Stimulated activated CD4-positive, alpha-beta T cell treated with anti-CD3 and anti-CD28 coated beads, Interleukin-1b, Interleukin-23, amount 100 ng/mL, for 48 hours (primary cell): Measurements from ENCODE around the gene HOXC9.

ENCODE experiments used
- DNase-seq: peaks from one replicate; pipeline ENCODE4 v3.0.0-alpha.2; 2020

The HOXC9 gene

DNA sequence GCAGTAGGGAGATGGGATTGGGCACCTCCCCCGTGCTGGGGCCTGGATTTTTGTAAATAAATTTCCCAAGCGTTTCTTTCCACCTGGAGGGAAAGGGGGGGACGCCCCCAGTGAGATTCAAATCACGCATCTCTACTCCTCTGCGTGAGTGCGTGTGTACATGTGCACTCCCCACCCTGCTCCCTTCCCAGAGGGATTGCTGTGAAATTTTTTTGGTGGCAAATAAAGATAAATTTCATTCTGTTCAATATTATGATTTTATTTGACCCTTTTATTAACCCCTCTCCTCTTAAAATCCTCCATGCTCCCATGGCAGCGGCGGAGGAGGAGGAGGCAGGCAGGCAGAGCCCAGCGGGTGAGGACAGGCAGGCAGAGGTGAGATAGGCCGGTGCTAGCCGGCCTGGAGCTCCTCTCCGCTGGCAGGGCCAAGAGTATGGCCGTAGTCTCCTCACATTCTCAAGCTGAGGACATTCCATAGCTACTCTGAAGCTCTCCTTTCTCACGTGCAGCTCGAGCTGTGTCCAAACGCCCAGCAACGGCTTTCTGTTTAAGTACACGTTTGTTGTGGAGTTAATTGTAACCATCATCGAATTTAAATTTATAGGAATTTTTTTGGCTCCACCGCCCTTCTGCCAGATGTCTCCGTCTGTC, 23.7 kb upstream of the HOXC9 start:
- no peak for DNase-seq

DNA sequence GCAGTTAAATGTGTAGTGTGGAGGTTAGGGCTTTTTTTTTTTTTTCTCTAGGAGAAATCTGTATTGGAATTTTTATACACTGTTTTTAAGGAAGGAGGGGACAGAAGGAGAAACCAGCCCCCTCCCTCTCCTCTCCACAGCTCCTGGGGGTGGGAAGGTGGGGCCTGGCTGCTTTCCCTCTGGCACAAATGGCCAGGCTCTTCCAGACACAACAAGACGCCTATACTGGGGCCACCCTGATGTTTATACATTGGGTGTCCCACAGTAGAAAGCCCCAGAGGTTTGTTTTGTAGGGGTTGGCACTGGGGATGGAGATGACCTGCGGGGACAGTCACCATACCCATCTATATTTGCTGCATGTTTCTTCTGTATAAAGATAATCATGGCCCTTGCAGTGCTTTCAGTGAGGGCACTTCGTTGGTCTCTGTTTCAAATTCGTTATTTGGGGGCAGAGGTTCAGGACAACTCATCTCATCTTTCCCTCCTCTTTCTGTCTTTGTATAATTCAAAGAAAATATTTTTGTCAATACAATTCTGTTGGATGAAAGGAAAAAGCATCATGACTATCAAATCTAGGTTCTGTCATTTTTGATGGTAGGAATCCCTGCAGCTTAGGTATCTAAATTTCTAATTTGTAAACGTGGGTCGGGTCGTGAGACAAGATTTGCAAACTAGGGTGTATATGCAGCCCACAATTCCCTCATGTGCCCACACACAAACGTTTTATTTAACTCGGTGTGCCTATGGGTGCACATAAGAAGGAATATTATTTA, 23.0 kb upstream of the HOXC9 start:
- no peak for DNase-seq

DNA sequence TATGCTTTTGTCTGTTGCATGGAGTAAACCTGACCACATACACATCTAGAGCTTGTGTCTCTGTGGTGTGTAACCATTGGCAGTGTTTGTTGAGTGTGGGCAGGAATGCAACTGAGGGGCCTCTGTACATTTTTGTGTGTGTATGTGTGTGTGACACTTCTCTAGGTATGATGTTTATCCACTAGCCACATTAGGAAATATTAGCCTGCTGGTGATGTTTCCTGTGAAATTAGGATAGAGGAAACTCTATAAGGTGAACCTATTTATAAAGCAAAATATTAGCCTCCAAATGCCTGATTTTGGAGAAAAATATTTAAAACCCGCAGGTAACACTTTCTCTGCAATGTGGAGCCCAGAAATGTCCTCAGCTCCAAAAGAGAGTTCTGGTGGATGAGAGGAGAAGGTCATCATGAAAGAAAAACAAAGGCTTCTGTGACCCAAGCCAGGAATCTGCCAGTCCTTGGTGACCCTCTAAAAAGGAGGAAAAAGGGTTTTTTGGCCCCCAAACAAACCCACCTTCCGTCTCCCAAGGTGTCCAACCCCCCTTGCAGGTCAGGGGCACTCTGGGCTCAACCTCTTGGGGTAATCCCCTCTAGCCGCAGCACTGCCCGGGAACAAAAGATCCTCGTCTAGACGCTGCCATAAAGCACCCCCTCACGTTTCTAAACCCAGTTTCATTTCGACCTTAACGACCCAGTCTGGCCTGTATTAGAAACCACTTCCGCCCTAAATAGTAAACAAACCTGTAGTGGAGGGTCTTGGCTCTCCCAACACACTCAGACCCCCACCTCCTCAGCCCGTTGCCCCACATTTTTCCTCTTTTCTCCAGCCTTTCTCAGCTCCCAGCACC, 22.1 kb upstream of the HOXC9 start:
- DNase-seq = no peak

DNA sequence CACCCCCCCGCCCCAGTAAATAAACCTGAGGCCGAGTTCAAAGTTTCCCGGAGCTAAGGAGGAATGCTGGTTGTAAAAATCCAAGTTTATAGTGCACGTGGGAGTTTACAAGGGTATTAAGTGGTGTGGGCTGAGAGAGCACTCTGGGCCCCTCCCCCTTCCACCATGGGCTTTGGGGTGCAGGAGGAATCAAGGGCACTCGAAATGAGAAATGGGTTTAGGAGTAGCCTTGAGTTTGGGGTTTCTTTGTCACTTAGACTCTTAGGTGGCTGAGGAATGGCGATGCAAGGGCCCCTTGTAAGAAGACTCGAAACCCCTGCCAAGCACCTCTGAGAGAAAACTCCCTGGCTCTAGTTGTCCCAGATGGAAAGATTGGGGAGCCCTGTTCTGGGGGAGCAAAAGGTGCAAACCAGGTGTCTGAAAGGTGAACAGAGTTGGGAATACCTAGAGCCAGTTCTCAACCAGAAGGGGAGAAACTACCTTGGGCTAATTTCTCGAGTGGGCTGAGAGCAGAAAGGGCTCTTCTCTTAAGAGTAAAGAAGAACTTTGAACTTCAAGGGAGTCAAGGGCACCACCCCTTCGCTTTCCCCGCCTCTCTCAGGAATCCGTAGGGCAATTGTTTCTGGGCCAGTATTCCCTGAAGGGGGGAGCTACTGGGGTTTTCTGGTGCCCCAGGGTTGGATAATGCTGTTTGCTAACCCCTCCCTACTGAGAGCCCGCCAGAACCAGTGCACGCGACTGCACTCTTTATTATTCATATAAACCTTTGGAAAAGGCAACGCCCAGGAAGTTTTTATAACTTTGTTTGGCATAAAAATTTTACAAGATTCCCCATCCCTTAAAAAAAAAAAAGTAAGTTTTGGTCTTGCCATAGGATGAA, 21.2 kb upstream of the HOXC9 start:
- no peak for DNase-seq

DNA sequence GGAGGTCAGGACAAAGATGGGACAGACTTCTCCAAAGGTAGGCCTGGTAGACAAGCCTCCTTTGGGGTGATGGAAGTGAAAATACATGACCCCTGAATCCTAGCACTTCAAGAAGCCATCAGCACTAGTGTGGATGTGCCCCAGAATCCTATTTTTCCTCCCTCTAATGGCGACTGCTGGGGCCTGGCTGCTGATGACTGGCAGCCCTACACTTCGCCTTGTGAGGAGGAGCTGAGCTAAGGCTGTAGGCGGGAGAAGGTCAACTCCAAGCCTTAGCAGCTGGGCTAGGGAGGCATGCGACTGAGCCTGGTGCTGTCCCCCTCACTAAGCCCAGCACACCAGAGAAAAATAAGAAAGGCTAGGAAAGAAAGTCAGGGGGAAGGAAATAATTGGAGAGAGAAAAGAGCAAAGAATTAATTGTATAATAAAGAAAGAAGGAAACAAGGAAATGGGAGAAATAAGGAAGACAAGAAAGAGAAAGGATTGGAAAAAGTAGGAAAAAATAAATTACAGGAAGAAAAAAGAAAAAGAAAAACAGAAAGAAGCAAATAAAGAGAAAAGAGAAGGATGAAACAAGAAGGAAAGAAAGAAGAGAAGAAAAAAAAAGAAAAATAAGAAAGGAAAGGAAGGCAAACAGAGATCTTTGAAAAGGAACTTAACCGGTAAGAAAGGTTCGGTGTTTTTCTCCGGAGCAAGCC, 19.7 kb upstream of the HOXC9 start:
- no peak for DNase-seq

DNA sequence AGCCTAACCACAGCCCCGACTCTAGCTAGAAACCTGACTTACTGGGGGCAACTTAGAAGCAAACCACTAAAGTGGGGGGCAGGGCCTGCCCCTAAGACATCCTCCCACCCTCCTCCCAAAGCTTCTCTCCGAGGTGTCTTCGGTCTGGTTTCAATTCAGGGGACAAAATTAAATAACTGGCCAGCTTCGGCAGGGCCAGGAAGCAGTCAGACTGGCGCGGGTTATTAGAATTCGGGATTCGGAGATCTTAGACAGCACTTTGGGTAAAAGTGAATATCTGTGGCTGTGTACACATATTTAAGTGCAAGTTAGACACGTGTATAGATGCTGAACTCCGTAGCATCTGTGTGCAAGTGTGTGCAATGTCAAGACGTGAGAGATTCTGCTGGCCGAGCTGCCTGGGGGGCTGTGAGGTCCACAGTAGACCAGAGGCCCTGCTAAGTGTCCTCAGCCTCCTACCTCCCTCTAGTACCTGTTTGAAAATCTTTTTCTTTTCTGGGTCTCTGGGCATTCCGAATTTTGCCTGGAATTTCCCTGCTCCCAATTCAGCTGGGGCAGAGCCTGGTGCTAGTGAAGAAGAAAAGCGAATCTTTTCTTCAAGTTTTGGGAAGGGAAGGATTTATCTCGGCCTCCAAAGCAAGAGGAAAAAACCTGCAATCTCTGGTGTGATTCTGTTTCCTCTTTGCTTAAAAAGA, 19.0 kb upstream of the HOXC9 start:
- no peak for DNase-seq

DNA sequence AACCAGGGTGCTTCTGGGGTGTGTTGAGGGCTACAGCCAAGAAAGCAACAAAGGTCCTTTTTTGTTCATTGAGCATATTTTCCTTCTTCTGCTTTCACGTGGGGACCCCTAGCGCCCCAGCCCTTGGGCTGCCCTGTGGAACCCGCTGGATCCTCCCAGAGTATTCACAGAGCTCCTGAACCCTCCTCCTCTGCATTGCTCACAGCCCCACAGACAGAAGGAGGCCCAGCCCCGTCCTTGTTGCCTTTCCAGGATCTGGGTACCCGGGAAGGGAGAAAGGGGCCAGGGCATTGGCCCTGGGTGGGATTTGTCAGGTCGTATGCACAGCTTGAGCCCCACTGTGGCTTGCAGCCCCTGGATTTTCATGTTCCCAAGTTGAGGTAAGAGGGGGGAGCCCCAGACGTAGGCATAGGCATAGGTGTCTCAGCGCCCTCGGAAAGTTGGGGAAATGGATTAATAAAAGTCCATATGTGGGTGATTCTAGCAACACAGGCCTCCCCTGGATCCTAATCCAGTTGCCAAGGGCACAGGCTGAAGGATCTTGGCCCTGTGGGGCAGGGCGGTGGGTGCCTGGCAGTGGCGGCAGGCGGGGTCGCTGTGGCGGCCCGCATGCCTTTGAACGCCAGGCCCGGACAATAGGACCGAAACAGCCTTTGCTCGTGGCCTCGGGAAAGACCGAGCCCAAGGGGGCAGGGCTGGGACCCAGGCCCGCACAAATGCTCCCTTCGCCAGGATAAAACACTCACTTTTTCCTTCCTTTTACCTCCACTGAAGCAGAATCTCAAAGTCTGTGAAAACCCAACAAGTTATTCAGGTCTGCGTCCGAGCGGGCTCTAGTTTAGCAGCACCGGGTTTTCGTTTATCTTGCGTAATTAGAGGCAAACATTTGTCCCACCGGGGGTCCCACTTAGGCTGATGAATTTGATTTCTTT, 18.1 kb upstream of the HOXC9 start:
- DNase-seq = no peak

DNA sequence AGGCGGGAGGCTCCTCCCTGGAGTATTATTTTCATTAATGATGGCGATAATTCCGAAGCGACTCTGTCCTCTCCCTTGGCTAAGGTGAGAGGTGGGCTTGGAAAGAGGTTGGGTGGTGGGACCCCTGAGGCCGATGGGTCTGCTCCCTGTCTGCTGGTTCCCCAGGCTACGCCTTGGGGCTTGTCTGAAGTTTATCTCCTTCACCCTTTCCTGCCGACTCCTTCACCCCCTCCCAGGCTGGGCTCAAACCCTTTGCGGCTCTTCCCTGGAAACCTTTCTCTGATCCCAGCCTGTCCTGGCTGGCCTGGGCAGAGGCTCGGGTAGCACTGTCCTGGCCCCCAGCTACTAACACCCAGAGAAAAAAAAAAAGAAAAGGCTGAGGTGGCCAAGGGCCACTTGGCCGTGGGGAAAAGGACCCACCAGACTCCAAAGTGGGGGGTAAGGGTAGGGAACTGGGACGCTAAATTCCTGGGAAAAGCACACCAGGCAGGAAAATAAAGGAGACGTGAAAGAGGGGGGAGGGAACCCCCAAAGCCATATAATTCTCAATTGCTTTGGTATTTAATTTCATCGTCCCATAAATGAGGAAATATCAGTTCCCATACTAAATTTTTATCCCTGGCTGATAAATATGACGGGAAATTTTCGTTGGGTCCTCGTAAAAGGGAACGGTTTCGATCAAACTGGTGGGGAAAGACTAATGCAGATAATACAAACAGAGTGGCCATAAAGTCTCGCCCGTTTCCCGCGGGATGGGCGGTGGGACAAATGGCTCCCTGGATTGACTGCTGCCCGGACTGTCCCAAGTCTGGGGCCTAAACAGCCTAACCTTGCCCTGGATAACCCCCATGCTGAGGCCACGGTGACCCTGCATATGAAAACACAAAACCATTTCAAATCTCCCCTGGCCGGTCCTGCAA, 17.1 kb upstream of the HOXC9 start:
- no peak for DNase-seq

DNA sequence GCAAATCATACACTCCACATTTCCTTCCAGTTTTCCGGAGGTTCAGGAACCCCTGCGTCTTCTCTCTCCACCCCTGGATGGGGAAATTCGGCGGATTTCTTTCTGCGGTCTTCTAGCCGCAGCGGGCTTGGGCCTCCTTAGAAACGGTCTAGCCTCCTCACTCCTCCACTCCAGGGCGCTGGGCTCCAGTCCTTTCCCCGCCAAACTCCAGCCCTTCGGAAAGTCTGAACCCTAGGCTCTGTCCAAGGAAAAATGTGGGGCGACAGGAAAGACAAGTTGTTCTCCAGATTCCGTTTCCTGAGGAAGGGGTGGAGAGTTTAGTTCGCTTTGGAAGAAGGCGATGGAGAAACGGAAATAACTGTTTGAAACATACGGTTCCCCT, 16.4 kb upstream of the HOXC9 start:
- no peak for DNase-seq

DNA sequence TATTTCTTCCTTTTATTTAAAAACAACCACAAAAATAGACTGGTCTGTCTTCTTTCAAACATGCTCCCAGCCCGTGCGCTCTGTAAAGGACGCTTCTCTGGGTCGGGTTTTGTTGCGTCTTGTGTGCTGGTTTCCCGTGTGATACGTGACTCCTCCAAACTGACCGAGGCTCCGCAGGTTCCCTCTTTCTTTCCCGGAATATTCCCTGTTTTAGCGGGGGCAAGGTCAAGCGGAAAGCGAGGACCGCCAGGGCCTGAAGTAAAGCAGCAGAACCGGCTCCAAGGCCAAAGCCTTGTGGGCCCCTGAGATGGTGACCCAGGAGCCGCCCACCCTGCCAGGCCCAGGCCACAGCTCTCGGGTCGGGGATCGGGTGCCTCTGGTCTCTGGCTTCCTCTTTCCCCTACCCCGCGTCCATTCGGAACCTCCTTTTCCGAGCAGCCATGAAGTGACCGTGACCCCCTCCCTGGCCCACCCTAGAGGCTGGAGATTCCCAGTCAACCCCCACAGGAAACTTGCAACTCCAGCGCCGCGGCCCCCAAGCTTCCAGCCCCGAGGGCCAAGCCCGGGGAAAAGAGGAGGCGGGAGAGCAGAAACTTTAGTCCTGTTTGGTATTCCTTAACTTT, 15.9 kb upstream of the HOXC9 start:
- DNase-seq = no peak

DNA sequence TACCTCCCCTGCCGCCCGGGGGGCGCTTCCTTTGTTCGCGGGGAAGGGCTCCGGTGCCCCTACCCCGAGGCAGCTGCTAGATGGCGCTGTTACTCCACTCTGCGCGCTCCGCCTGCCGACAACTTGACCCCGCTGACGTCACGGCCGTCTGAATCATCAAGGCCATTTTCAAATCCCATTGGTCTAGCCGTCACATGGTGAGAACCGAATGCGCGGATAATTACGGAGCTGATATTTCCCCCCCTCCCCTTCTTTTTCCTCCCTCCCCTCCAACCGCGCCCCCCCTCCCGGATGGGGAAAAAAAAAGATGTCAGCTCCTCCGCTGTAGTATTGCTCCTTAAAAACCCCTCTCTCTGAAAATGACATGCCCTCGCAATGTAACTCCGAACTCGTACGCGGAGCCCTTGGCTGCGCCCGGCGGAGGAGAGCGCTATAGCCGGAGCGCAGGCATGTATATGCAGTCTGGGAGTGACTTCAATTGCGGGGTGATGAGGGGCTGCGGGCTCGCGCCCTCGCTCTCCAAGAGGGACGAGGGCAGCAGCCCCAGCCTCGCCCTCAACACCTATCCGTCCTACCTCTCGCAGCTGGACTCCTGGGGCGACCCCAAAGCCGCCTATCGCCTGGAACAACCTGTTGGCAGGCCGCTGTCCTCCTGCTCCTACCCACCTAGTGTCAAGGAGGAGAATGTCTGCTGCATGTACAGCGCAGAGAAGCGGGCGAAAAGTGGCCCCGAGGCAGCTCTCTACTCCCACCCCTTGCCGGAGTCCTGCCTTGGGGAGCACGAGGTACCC, 14.9 kb upstream of the HOXC9 start, which contains the start of gene HOXC10:
TSS of gene HOXC10 (plus strand) at position 246 of the 791 bp plus-strand sequence. CDS start at position 360, 114 bp downstream.
- DNase-seq = peak; percentile 91

DNA sequence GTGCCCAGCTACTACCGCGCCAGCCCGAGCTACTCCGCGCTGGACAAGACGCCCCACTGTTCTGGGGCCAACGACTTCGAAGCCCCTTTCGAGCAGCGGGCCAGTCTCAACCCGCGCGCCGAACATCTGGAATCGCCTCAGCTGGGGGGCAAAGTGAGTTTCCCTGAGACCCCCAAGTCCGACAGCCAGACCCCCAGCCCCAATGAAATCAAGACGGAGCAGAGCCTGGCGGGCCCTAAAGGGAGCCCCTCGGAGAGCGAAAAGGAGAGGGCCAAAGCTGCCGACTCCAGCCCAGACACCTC, 14.3 kb upstream of the HOXC9 start:
- no peak for DNase-seq

DNA sequence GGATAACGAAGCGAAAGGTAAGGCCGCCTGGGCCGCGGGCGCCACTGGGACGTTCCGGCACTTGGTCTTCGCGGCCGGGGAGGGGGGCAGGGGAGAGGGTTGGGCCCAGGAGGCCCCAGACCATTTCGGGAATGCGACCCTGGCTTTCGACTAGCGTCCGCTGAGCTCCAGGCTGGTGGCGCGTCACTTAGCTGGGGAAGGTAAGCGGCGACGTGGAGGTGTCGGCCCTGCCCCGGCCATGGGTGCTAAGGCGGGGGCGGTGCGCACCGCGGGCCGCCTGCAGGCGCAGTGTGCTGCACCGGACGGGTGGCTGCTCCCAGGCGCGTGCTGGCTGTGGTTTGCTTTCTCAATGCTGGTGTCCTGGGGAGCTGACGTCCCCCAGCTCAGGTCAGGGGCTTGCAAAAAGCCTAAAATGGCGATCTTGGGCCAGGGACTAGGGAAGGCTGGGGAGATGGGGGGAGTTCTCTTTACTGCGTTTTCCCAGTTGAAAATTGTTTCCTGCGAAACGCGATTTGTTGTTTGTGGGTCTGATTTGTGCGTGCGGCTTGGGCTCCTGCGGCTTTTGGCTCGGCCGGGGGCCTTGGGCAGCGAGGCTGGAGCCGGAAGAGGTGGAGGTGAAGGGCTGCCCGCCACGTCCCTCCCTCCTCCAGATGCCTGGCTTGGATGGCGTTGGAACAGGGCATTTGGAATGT, 13.8 kb upstream of the HOXC9 start:
- DNase-seq = no peak

DNA sequence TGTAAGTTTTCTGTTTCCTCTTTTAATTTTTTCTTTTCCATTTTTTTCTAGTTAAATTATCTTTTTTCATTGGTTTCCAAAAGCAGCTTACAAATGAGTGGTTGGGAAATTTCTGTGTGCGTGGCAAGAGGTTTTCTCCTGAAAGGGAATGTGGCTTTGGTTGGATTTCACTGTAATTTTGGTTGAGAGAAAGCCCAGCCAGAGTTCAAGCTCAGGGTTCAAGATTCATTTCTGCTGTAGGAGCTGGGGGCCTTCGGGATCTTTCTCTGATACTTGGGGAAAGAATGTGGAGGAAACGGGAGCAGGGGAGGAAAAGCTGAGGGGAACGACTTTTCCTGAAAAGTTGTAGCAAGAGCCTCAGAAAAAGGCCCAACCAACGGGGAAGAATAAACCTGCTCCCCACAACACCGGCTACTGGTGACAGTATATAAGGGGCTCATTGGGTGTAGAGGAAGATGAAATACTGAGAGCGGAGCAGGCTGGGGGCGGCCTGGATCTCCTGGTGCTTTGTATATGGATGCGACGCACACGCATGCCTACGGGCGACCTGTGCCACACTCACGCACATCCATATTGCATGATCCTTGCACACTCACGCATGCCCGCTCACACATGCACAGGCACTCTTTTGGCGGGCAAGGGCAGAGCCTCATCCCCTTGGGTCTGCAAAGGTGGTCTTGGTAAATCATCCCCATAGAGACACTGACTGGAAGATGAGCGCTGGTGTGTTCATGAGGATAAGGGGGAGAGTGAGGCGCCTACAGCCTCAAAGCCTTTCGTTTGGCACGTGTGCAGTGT, 13.1 kb upstream of the HOXC9 start:
- no peak for DNase-seq

DNA sequence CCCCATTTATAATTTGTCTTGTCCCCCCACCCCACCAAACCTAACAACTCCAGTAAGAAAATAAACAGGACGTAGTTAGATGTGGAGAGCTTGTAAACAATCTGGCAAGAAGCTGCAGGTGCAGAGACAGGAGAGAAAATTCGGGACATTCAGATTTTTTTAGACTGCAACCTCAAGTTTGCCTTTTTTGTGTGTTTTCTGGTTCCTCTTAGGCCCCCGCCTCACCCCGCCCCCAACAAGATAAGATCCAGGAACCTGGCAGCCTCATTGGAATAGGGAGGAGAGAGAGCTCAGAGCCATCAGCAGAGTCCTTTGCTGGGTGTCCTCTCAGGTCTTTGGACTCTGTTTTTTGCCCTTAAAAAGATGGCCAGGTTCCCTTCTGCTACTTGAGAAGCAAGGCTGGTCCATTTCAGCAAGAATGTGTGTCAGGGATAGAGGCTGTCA, 12.2 kb upstream of the HOXC9 start:
- DNase-seq = no peak

DNA sequence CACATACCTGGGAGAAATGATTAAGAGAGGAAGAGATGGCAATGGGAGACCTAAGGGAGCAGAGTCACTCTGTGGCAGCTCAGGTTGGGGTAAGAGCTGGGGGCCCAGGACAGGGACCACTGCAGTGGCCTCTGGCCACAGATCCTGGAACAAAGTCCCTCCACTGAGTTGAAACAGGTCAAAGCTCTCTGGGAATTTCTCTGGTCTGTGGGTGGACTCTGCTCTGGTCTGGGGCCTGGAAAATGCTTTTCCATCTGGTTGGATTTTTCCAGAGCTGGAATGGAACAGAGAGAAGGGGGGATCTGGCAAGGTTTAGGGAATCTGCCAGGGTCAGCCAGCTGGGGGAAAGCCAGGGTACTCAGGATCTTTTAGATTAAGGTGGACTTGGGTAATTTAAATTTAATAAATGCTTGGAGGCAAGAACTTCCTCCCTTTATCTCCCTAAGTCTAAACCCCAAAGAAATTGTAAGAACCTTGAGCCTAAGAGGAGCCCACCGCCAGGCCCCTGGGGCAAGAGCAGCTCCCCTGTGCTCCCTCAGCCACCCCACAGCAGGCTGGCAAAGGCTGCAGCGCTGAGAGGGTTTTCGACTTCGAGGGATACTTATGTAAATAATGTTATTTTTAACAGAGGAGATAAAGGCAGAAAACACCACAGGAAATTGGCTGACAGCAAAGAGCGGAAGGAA, 11.3 kb upstream of the HOXC9 start:
- DNase-seq = no peak
